ENCODE measurements around the gene ESR1. TPM values are rescaled to one million over a fixed set of nuclear protein-coding genes. Genes with fewer than 3 reads are reported as not detected.

ESR1 gene
- total and polyA plus RNA-seq, 2 donors from 2014 or later: 1.1 to 5.2 TPM

DNA sequence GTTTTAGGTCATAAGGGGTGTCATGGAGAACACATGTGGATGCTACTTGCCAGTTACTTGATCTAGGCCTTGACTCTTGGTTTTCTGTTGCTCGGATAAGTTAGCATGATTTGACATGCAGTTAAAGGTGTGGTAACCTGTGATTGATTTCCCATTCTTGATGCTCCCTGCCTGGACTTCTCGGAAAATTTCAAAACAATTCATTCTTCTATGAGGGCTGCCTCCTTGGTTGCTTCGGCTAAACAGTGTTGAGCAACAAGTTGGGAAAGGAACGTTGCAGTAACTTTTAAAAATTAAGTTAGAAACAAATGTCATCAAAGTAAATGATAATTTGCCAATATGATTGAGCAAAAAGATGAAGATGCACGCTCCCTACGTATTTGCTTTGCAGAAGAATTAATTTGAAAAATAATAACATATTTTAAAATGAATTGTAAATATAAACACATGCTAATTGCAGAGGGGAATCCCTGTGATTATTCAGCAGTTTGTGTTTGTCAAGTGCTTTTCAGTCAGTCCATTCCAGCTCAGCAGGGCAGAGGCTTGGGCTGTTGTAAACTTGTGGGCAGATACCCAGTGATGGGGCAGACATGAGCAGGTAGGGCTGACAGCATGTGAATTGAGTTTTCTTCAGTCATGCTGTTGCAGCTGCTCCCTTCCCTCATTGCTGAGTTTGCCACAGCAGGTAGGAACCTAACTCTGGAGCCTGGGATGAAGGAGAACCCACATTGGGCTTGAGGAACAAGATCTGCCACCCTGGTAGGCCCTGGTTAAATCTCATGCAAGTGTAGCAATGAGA is 110.2 kb downstream of the ESR1 start:
- Histone ChIP-seq H3K9ac (ENCODE audit: low read length in 3 of 3) (no peak overlapping the region), H3K27me3 (ENCODE audit: control insufficient read depth, insufficient read depth, low read length) (no peaks in the 10 kb centered on the region), H3K4me1 (ENCODE audit: control insufficient read depth in 2 of 3, insufficient read depth in 2 of 3, low read depth in 1 of 3, low read length in 3 of 3) (no peaks in the 10 kb centered on the region), H3K4me3 (ENCODE audit: low read length in 3 of 3) (no peak overlapping the region), H3K27ac (ENCODE audit: low read depth in 2 of 2, low read length in 2 of 2) (no peak overlapping the region), H3K36me3 (ENCODE audit: control insufficient read depth in 2 of 3, insufficient read depth in 3 of 3, low read length in 3 of 3) (no peaks in the 10 kb centered on the region), H3K9me3 (ENCODE audit: control insufficient read depth in 2 of 3, insufficient read depth in 1 of 3, low read length in 3 of 3) (peaks cover 0 to 9% (median 0%) of the 10 kb centered on the region in 3 donors)
- DNase-seq (no peak), FAIRE-seq (no peak)
- intact Hi-C loops (cut with DNase I): no loop called here
- no peak for TF ChIP-seq CTCF (IDR thresholded peaks at IDR 0.05; ENCODE audit: borderline replicate concordance, extremely low read depth, insufficient read depth)

DNA sequence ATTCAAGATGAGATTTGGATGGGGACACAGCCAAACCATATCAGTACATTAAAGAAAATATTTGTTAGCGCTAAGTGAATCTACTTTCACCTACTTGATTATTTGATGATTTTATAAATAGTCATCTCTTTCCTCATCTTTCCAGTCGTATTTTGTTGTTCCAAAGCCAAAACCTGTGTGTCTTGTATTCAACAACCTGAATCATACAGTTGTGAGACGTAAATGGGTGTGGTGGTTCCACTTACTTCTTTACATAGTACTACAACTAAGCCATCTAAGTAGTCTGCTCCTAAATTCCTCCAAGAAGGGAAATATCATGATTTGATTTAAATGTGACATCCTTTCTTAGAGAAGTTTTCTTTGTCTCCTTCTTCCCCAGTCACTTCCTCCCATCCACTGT is 132.8 kb downstream of the ESR1 start:
- Histone ChIP-seq H3K27ac (ENCODE audit: low read depth in 2 of 2, low read length in 2 of 2) (no peak overlapping the region), H3K4me3 (ENCODE audit: low read length in 3 of 3) (no peak overlapping the region), H3K27me3 (ENCODE audit: control insufficient read depth, insufficient read depth, low read length) (no peaks in the 10 kb centered on the region), H3K36me3 (ENCODE audit: control insufficient read depth in 2 of 3, insufficient read depth in 3 of 3, low read length in 3 of 3) (no peaks in the 10 kb centered on the region), H3K9me3 (ENCODE audit: control insufficient read depth in 2 of 3, insufficient read depth in 1 of 3, low read length in 3 of 3) (no peaks in the 10 kb centered on the region), H3K4me1 (ENCODE audit: control insufficient read depth in 2 of 3, insufficient read depth in 2 of 3, low read depth in 1 of 3, low read length in 3 of 3) (no peaks in the 10 kb centered on the region), H3K9ac (ENCODE audit: low read length in 3 of 3) (no peak overlapping the region)
- FAIRE-seq (no peak), DNase-seq (no peak)
- intact Hi-C loops (cut with DNase I): no loop called here
- TF ChIP-seq CTCF (IDR thresholded peaks at IDR 0.05; ENCODE audit: borderline replicate concordance, extremely low read depth, insufficient read depth): no peak

DNA sequence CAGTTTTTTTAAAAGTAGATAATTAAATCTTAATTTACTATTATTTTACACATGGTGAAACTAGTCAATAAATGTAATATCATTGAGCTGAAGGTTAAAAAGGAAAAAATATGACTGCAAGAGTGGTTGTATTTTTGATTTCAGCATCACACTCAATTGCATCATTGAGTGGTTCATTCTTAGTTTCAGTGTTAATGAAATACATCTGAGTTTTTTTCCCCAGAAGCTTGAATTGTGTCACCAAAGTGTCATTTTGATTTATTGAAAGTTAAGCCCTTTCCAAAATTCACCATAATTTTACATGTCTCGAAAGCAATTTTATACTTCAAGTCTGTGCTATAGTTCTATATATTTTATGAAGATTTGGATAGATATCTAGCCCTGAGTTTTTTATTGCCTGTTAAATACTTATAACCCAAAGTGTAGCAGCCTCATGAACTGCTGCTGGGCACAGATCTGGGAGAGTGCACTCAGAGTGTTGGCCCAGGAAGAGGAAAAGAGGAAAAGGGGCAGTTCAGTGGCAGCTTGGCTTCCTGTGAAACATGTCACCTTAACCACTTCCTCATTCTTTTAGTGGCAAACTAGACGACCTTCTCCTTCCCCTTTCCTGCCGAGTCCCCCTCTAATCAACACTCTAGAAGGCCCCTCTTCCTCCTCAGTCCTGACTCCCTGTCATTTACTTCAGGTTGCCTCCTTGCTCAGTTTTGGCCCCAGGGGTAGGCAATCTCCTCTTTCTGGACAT is 140.7 kb downstream of the ESR1 start:
- Histone ChIP-seq H3K9me3 (ENCODE audit: control insufficient read depth in 2 of 3, insufficient read depth in 1 of 3, low read length in 3 of 3) (no peaks in the 10 kb centered on the region), H3K4me3 (ENCODE audit: low read length in 3 of 3) (no peak overlapping the region), H3K4me1 (ENCODE audit: control insufficient read depth in 2 of 3, insufficient read depth in 2 of 3, low read depth in 1 of 3, low read length in 3 of 3) (no peaks in the 10 kb centered on the region), H3K36me3 (ENCODE audit: control insufficient read depth in 2 of 3, insufficient read depth in 3 of 3, low read length in 3 of 3) (no peaks in the 10 kb centered on the region), H3K27ac (ENCODE audit: low read depth in 2 of 2, low read length in 2 of 2) (no peak overlapping the region), H3K27me3 (ENCODE audit: control insufficient read depth, insufficient read depth, low read length) (no peaks in the 10 kb centered on the region), H3K9ac (ENCODE audit: low read length in 3 of 3) (no peak overlapping the region)
- intact Hi-C loops (cut with DNase I): no loop called here
- DNase-seq: no peak
- no peak for TF ChIP-seq CTCF (IDR thresholded peaks at IDR 0.05; ENCODE audit: borderline replicate concordance, extremely low read depth, insufficient read depth)
- FAIRE-seq: no peak

Measured in kidney (tissue), 14 donors.